SU-DHL-6 (cell line): Measurements from ENCODE around the gene BRD4.

Experiments used
- CTCF ChIP-seq: fragments of 200-600 bp; sonication (generic); IDR thresholded peaks from one replicate; pipeline ENCODE4 v1.5.1; 2017; ENCODE audit warnings: antibody characterized with exemption, mild to moderate bottlenecking, low read length, moderate library complexity; ENCODE audit not compliant: insufficient read depth, poor library complexity, severe bottlenecking
- EZH2phosphoT487 ChIP-seq: fragments of 200-600 bp; sonication (generic), shearing (Covaris generic); conservative IDR thresholded peaks from 2 replicates; pipeline ENCODE4 v1.6.1; 2018; ENCODE audit warnings: mild to moderate bottlenecking, antibody characterized with exemption, low read length, moderate library complexity, mixed read lengths

- TF ChIP-seq CTCF (no peak), EZH2phosphoT487 (no peak)
These were observed 57.9 kb downstream of the BRD4 start for GRCh38 chr19:15274477-15274876.
